ENCODE results near the gene MYO5B.

Gene MYO5B

DNA sequence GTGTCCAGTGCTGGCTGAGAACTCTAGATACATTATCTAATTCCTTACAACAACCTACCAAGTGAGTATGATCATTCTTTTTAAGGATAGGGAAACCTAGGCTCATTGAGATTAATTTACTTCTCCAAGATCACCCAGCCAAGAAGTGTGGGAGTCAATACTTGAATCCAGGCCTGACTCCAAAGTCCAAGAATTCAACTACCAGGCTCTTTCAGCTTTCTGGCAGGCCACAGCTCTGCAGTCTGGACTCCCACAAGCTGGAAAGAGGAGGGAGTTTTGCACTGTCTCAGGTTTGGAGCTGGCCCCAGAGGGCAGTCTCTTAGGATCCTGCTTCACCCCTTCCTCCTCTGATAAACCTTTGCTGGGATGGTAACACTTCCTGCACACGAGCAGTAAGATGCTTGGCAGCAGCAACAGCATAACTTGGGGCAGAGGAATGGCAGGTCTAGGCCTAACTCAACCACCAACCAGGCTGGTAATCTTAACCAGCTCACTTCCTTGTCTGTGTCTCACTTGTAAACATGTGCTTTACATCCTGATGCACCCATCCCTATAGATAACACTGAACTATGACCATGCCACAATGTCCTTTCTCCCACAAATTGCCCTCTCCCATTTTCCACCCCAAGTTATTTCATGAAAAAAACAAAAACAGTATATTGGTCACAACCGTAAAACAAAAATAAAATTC is 270.5 kb downstream of the MYO5B start:
- peaks cover 6% of the 10 kb centered on the region for H3K4me1 ChIP-seq
- H3K4me3 ChIP-seq = no peak overlapping the region
- no peaks in the 10 kb centered on the region for H3K27me3 ChIP-seq (ENCODE audit: low read depth)
- DNase-seq (ENCODE audit: low spot score in 2 of 2) = no peak
- in situ Hi-C loops (cut with MboI; ENCODE audit: low sequenced_read_pairs) = no loop called here
- peaks cover 4% of the 10 kb centered on the region; the same call in 1 of the 2 replicates for H3K9me3 ChIP-seq
- H3K36me3 ChIP-seq (replicated peaks) = no peaks in the 10 kb centered on the region

GRCh38 chr18:49922228-49922627 is 272.7 kb downstream of the MYO5B start:
- H3K4me3 ChIP-seq = no peak overlapping the region
- DNase-seq (ENCODE audit: low spot score in 2 of 2) = no peak
- peaks cover 4% of the 10 kb centered on the region; the same call in 1 of the 2 replicates for H3K9me3 ChIP-seq
- in situ Hi-C loops (cut with MboI; ENCODE audit: low sequenced_read_pairs) = no loop called here
- H3K36me3 ChIP-seq (replicated peaks) = no peaks in the 10 kb centered on the region
- H3K27me3 ChIP-seq (ENCODE audit: low read depth) = no peaks in the 10 kb centered on the region
- H3K4me1 ChIP-seq = peaks cover 6% of the 10 kb centered on the region

DNA sequence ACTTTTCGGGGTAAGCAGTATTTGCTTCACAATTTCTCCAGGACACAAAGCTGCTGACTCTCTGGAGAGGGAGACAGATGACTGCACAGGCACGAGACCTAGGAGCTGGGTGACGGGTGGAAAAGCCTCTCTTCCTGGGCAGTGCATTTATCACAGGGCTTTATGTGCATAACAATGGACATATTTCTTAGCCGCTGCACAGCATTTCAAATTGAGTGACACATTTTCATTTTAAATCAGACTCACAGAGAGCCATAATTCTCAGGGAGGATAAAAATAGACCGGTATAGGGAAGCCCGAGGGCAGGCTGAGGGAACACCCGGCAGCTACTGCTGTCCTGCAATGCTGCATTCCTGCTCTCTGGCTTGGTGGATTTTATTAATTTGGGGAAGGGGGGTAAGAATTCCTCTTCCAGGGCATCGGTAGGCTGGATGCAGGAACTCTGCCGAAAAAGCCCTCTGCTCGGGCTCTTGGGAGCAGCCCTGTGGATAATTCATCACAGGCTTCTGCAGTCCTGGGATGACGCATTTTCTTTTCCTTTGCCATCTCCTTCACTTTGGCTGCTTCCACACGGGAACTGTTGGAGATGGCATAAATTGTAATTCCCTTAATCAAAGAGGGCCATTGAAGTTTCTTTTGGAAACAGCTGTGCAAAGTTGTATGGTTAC is 273.5 kb downstream of the MYO5B start:
- Histone ChIP-seq H3K4me1 (peaks cover 6% of the 10 kb centered on the region), H3K9me3 (peaks cover 4% of the 10 kb centered on the region; the same call in 1 of the 2 replicates), H3K4me3 (no peak overlapping the region), H3K27me3 (ENCODE audit: low read depth) (no peaks in the 10 kb centered on the region), H3K36me3 (replicated peaks) (no peaks in the 10 kb centered on the region)
- DNase-seq (ENCODE audit: low spot score in 2 of 2) = peak; percentile 63 to 77
- in situ Hi-C loops (cut with MboI; ENCODE audit: low sequenced_read_pairs) = no loop called here

DNA sequence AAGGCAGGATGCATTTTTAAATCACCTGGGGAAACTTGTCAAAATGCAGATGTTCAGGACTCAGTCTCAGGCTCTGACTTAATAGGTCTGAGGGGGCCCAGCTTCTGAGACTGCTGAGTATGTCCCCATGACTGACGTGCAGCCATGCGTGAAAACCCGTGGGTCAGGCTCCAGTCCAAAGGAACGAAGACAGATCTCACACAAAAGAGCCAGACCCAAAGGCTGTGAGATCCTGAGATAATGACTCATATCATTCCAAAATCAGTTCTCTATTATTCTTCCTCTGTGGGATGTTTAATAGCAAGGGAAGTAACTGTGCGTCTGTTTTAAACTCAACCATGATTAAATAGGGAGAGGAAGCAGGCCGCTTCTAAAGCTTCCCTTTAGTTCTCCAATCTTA is 274.2 kb downstream of the MYO5B start:
- peaks cover 6% of the 10 kb centered on the region for H3K4me1 ChIP-seq
- peak; percentile 17 to 22 for DNase-seq (ENCODE audit: low spot score in 2 of 2)
- H3K9me3 ChIP-seq = peaks cover 4% of the 10 kb centered on the region; the same call in 1 of the 2 replicates
- H3K27me3 ChIP-seq (ENCODE audit: low read depth) = no peaks in the 10 kb centered on the region
- in situ Hi-C loops (cut with MboI; ENCODE audit: low sequenced_read_pairs) = no loop called here
- no peaks in the 10 kb centered on the region for H3K36me3 ChIP-seq (replicated peaks)
- H3K4me3 ChIP-seq = no peak overlapping the region

DNA sequence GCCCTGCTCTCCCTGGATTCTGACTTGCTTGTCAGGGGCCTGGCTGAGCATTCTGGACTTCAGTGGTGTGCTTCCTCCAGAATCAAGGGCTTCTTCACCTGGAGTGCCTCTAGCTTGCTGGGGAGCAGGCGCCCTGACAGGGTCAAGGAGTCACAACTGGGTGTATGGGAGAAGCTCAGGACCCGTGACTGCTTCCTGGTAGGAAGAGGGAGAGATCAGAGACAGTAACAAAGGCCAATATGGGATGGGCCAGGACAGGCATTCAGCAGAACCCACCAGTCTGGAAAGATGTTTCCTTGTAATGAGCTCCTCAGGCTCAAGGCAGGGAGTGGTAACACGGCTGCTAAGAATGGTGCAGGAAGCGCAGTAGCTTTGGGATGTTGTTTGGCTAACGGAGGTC is 277.2 kb downstream of the MYO5B start:
- Histone ChIP-seq H3K9me3 (peaks cover 4% of the 10 kb centered on the region; the same call in 1 of the 2 replicates), H3K27me3 (ENCODE audit: low read depth) (no peaks in the 10 kb centered on the region), H3K4me1 (peaks cover 6% of the 10 kb centered on the region), H3K36me3 (replicated peaks) (no peaks in the 10 kb centered on the region), H3K4me3 (no peak overlapping the region)
- DNase-seq (ENCODE audit: low spot score in 2 of 2) = no peak
- in situ Hi-C loops (cut with MboI; ENCODE audit: low sequenced_read_pairs) = no loop called here

- Histone ChIP-seq H3K4me3 (no peak overlapping the region), H3K36me3 (replicated peaks) (no peaks in the 10 kb centered on the region), H3K4me1 (no peaks in the 10 kb centered on the region; the same call in 1 of the 2 replicates), H3K27me3 (ENCODE audit: low read depth) (no peaks in the 10 kb centered on the region), H3K9me3 (peaks cover 4% of the 10 kb centered on the region; the same call in 1 of the 2 replicates)
- no peak for DNase-seq (ENCODE audit: low spot score in 2 of 2)
- in situ Hi-C loops (cut with MboI; ENCODE audit: low sequenced_read_pairs) = no loop called here
Measured at GRCh38 chr18:49915352-49915751, 279.6 kb downstream of the MYO5B start.

GRCh38 chr18:49913221-49913620 is 281.7 kb downstream of the MYO5B start:
- Histone ChIP-seq H3K27me3 (ENCODE audit: low read depth) (no peaks in the 10 kb centered on the region), H3K4me3 (no peak overlapping the region), H3K4me1 (no peaks in the 10 kb centered on the region; the same call in 1 of the 2 replicates), H3K9me3 (no peaks in the 10 kb centered on the region), H3K36me3 (replicated peaks) (no peaks in the 10 kb centered on the region)
- in situ Hi-C loops (cut with MboI; ENCODE audit: low sequenced_read_pairs) = no loop called here
- no peak for DNase-seq (ENCODE audit: low spot score in 2 of 2)

- no peak overlapping the region for H3K4me3 ChIP-seq
- H3K4me1 ChIP-seq = no peaks in the 10 kb centered on the region; the same call in 1 of the 2 replicates
- no peaks in the 10 kb centered on the region for H3K27me3 ChIP-seq (ENCODE audit: low read depth)
- H3K9me3 ChIP-seq = no peaks in the 10 kb centered on the region
- H3K36me3 ChIP-seq (replicated peaks) = no peaks in the 10 kb centered on the region
- no peak for DNase-seq (ENCODE audit: low spot score in 2 of 2)
- in situ Hi-C loops (cut with MboI; ENCODE audit: low sequenced_read_pairs) = no loop called here
Measured at GRCh38 chr18:49911427-49911826, 283.5 kb downstream of the MYO5B start.

GRCh38 chr18:49910986-49911385 is 284.0 kb downstream of the MYO5B start:
- Histone ChIP-seq H3K9me3 (no peaks in the 10 kb centered on the region), H3K4me1 (no peaks in the 10 kb centered on the region; the same call in 1 of the 2 replicates), H3K27me3 (ENCODE audit: low read depth) (no peaks in the 10 kb centered on the region), H3K36me3 (replicated peaks) (no peaks in the 10 kb centered on the region), H3K4me3 (no peak overlapping the region)
- no peak for DNase-seq (ENCODE audit: low spot score in 2 of 2)
- in situ Hi-C loops (cut with MboI; ENCODE audit: low sequenced_read_pairs) = no loop called here

DNA sequence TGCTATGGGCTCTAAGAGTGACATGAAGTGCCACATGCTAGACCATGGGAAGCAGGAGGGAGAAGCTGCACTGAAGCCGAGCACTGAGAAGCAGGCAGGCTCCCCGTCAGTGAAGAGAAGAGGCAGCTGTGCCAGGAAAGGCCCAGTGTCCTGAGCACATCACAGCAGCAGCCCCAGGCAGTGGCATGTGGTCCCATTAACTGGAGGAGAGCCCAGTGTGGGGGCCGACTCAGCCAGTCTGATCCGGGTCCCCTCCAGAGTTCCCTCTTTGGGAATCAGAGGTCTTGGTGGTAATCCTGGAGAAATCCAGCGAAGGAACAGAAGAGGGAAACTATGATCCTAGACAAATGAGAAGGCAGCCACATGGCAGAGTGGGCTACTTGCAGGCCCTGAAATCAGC is 284.9 kb downstream of the MYO5B start:
- Histone ChIP-seq H3K9me3 (no peaks in the 10 kb centered on the region), H3K36me3 (replicated peaks) (no peaks in the 10 kb centered on the region), H3K27me3 (ENCODE audit: low read depth) (no peaks in the 10 kb centered on the region), H3K4me1 (no peaks in the 10 kb centered on the region; the same call in 1 of the 2 replicates), H3K4me3 (no peak overlapping the region)
- in situ Hi-C loops (cut with MboI; ENCODE audit: low sequenced_read_pairs) = no loop called here
- DNase-seq (ENCODE audit: low spot score in 2 of 2) = no peak

DNA sequence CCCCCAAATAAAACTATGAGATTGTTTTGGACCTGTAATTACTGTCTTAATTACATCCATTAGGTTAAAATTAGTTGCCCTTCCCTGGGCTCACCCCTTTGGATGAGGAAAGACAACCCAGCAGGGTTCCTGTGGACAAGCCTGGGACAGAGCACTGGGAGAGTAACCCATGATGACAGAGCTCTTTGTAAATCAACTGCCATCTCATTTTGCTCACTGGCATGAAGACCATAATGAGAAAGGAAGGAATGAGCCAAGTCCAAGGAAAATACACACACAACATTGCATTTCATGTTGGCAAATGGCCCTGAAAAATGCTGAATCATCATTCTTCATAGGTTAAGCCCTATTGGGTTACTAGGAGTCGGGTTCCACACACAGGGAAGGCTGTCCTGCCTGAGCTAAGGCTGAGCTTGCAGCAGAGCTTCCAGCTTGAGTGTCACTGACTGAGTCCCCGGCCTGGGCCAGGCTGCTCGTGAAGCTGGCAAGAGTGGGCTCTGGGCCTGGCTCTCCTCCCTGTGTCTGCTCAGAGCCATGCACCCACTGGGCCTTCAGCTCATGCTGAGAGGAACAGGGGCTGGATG is 287.5 kb downstream of the MYO5B start:
- Histone ChIP-seq H3K27me3 (ENCODE audit: low read depth) (no peaks in the 10 kb centered on the region), H3K36me3 (replicated peaks) (no peaks in the 10 kb centered on the region; the same call in 1 of the 2 replicates), H3K4me3 (no peak overlapping the region), H3K4me1 (no peaks in the 10 kb centered on the region; the same call in 1 of the 2 replicates), H3K9me3 (no peaks in the 10 kb centered on the region)
- DNase-seq (ENCODE audit: low spot score in 2 of 2) = no peak
- in situ Hi-C loops (cut with MboI; ENCODE audit: low sequenced_read_pairs) = no loop called here

GRCh38 chr18:49905771-49906170 is 289.2 kb downstream of the MYO5B start:
- DNase-seq (ENCODE audit: low spot score in 2 of 2) = no peak
- no peak overlapping the region for H3K4me3 ChIP-seq
- no peaks in the 10 kb centered on the region; the same call in 1 of the 2 replicates for H3K36me3 ChIP-seq (replicated peaks)
- H3K9me3 ChIP-seq = no peaks in the 10 kb centered on the region
- in situ Hi-C loops (cut with MboI; ENCODE audit: low sequenced_read_pairs) = no loop called here
- H3K4me1 ChIP-seq = no peaks in the 10 kb centered on the region
- no peaks in the 10 kb centered on the region for H3K27me3 ChIP-seq (ENCODE audit: low read depth)

DNA sequence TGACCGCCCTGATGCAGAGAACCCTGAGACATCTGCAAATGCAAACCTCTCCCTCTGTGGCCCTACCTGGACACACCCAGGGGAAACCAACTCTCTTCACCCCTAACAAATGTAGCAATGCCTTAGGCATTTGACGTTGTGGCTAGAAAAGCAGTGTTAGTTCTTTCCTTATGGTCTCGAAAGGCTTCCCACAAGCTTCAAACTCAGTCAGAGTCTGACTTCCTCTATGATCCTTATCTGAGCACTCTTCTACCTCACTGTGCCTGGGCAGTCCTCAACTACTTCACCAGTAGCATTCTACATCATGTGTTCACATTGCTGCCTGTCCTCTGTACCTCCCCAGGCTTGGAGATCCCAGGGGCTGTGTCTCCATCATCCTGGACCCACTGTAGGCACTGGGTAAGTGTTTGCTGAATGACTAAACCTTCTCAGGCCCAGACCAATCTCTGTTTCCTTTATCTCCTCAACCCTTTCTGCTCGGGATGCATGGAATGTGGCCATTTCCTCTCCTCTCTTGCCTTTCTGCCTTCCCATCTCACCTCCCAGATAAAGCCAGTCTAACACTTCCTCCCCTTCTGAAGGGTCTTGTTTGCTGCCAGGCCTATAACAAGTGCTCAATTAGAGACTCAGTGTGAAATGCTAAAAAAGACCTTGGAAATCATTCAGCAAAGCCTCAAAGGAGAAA is 289.9 kb downstream of the MYO5B start:
- H3K27me3 ChIP-seq (ENCODE audit: low read depth) = no peaks in the 10 kb centered on the region
- H3K9me3 ChIP-seq = no peaks in the 10 kb centered on the region
- in situ Hi-C loops (cut with MboI; ENCODE audit: low sequenced_read_pairs) = no loop called here
- no peaks in the 10 kb centered on the region for H3K4me1 ChIP-seq
- no peak for DNase-seq (ENCODE audit: low spot score in 2 of 2)
- H3K4me3 ChIP-seq = no peak overlapping the region
- H3K36me3 ChIP-seq (replicated peaks) = no peaks in the 10 kb centered on the region; the same call in 1 of the 2 replicates

Measured in HAP-1 (cell line).